H9 (cell line): ENCODE data around the gene CCDC192. TPM values are rescaled to one million over a fixed set of nuclear protein-coding genes. Genes with fewer than 3 reads are reported as not detected.

Source experiments
- DNase-seq: peaks from one replicate; pipeline ENCODE4 v3.0.0-alpha.2; 2017
- H2AFZ ChIP-seq: one replicate; pipeline ENCODE4 v1.6.1; 2013; ENCODE audit warnings: mild to moderate bottlenecking, low read length, control low read depth, moderate library complexity
- H2AK5ac ChIP-seq: 2 replicates; pipeline ENCODE4 v1.6.1; 2013; ENCODE audit warnings: low read length, control low read depth, mixed read lengths; ENCODE audit not compliant: insufficient read length
- H2BK120ac ChIP-seq: one replicate; pipeline ENCODE4 v1.6.1; 2013; ENCODE audit warnings: low read depth, mild to moderate bottlenecking, low read length, control low read depth, inconsistent platforms; ENCODE audit not compliant: poor library complexity, severe bottlenecking
- H2BK12ac ChIP-seq: 2 replicates; pipeline ENCODE4 v1.6.1; 2013; ENCODE audit warnings: low read length, control low read depth, mixed read lengths, low read depth; ENCODE audit not compliant: insufficient read length
- H2BK15ac ChIP-seq: 2 replicates; pipeline ENCODE4 v1.6.1; 2013; ENCODE audit warnings: low read depth, low read length, control low read depth
- H2BK20ac ChIP-seq: one replicate; pipeline ENCODE4 v1.6.1; 2013; ENCODE audit warnings: low read depth, mild to moderate bottlenecking, low read length, control low read depth, inconsistent platforms; ENCODE audit not compliant: poor library complexity, severe bottlenecking
- H2BK5ac ChIP-seq: 2 replicates; pipeline ENCODE4 v1.6.1; 2013; ENCODE audit warnings: low read length, control low read depth, mixed read lengths; ENCODE audit not compliant: insufficient read length
- H3K14ac ChIP-seq: 2 replicates; pipeline ENCODE4 v1.6.1; 2013; ENCODE audit warnings: low read length, control low read depth; ENCODE audit not compliant: insufficient read depth
- H3K18ac ChIP-seq: 2 replicates; pipeline ENCODE4 v1.6.1; 2013; ENCODE audit warnings: low read depth, mild to moderate bottlenecking, mixed read lengths, low read length, control low read depth; ENCODE audit not compliant: insufficient read length
- H3K23ac ChIP-seq: 2 replicates; pipeline ENCODE4 v1.6.1; 2013; ENCODE audit warnings: low read length, control low read depth, mixed read lengths, low read depth; ENCODE audit not compliant: insufficient read length
- H3K23me2 ChIP-seq: 2 replicates; pipeline ENCODE4 v1.6.1; 2013; ENCODE audit warnings: low read depth, mild to moderate bottlenecking, mixed read lengths, low read length, control low read depth; ENCODE audit not compliant: insufficient read length, poor library complexity, severe bottlenecking
- H3K27ac ChIP-seq: 2 replicates; pipeline ENCODE4 v1.5.1; 2013; ENCODE audit warnings: low read length, control low read depth, mixed read lengths, low read depth; ENCODE audit not compliant: insufficient read length
- H3K27me3 ChIP-seq: 2 replicates; pipeline ENCODE4 v1.6.1; 2013; ENCODE audit warnings: low read length, control low read depth, inconsistent platforms; ENCODE audit not compliant: insufficient read depth
- H3K4ac ChIP-seq: 2 replicates; pipeline ENCODE4 v1.6.1; 2013; ENCODE audit warnings: low read depth, mild to moderate bottlenecking, control low read depth, inconsistent platforms, low read length, moderate library complexity
- H3K4me1 ChIP-seq: 2 replicates; pipeline ENCODE4 v1.6.1; 2013; ENCODE audit warnings: low read length, control low read depth, inconsistent platforms; ENCODE audit not compliant: insufficient read depth
- H3K4me2 ChIP-seq: 2 replicates; pipeline ENCODE4 v1.6.1; 2013; ENCODE audit warnings: low read length, control low read depth, mixed read lengths; ENCODE audit not compliant: insufficient read length, insufficient read depth
- H3K56ac ChIP-seq: 2 replicates; pipeline ENCODE4 v1.6.1; 2013; ENCODE audit warnings: low read depth, mild to moderate bottlenecking, mixed read lengths, low read length, control low read depth; ENCODE audit not compliant: insufficient read length
- H3K79me1 ChIP-seq: 2 replicates; pipeline ENCODE4 v1.6.1; 2013; ENCODE audit warnings: low read depth, mild to moderate bottlenecking, moderate library complexity, low read length, control low read depth, inconsistent platforms; ENCODE audit not compliant: insufficient read depth, poor library complexity, severe bottlenecking
- H3K79me2 ChIP-seq: 2 replicates; pipeline ENCODE4 v1.6.1; 2013; ENCODE audit warnings: low read length, control low read depth, inconsistent platforms; ENCODE audit not compliant: insufficient read depth
- H3K9ac ChIP-seq: 2 replicates; pipeline ENCODE4 v1.6.1; 2013; ENCODE audit warnings: low read length, control low read depth, mixed read lengths; ENCODE audit not compliant: insufficient read length; ENCODE audit errors: extremely low read depth
- H3K9me3 ChIP-seq: one replicate; pipeline ENCODE4 v1.6.1; 2013; ENCODE audit warnings: low read depth, low read length, inconsistent platforms; ENCODE audit not compliant: control insufficient read depth
- H3T11ph ChIP-seq: one replicate; pipeline ENCODE4 v1.6.1; 2013; ENCODE audit warnings: mild to moderate bottlenecking, low read length, control low read depth, inconsistent platforms
- H4K20me1 ChIP-seq: one replicate; pipeline ENCODE4 v1.6.1; 2013; ENCODE audit not compliant: control insufficient read depth, insufficient read length, insufficient read depth
- H4K5ac ChIP-seq: 2 replicates; pipeline ENCODE4 v1.6.1; 2013; ENCODE audit warnings: low read depth, mild to moderate bottlenecking, mixed read lengths, low read length, control low read depth; ENCODE audit not compliant: insufficient read length
- H4K8ac ChIP-seq: replicated peaks from 2 replicates; pipeline ENCODE4 v1.6.1; 2013; ENCODE audit warnings: low read length, control low read depth, mixed read lengths, low read depth; ENCODE audit not compliant: insufficient read length
- H4K91ac ChIP-seq: 2 replicates; pipeline ENCODE4 v1.6.1; 2013; ENCODE audit warnings: low read depth, mild to moderate bottlenecking, moderate library complexity, mixed read lengths, low read length, control low read depth; ENCODE audit not compliant: insufficient read length
- H3K27ac Mint-ChIP-seq, 3 experiments: 2 replicates in 2 of 3; 3 replicates in 1 of 3; pipeline ENCODE4 v1.8.0; 2020 to 2021; ENCODE audit warnings: mixed read lengths in 3 of 3, mild to moderate bottlenecking in 1 of 3, moderate library complexity in 1 of 3
- H3K27me3 Mint-ChIP-seq: 2 replicates; pipeline ENCODE4 v1.8.0; 2021; ENCODE audit warnings: low read depth, mild to moderate bottlenecking, moderate library complexity, mixed read lengths
- H3K36me3 Mint-ChIP-seq, 3 experiments: 2 replicates in 2 of 3; 3 replicates in 1 of 3; pipeline ENCODE4 v1.8.0; 2020 to 2021; ENCODE audit warnings: low read depth in 3 of 3, mixed read lengths in 3 of 3; ENCODE audit not compliant: insufficient read depth in 1 of 3
- H3K4me1 Mint-ChIP-seq, 2 experiments: 2 replicates each; pipeline ENCODE4 v1.8.0; 2020; ENCODE audit warnings: mixed read lengths in 2 of 2
- H3K4me3 Mint-ChIP-seq, 2 experiments: 2 replicates in 1 of 2; 3 replicates in 1 of 2; pipeline ENCODE4 v1.8.0; 2020 to 2021; ENCODE audit warnings: mild to moderate bottlenecking in 2 of 2, mixed read lengths in 2 of 2, moderate library complexity in 1 of 2
- H3K9me3 Mint-ChIP-seq, 2 experiments: 2 replicates in 1 of 2; 3 replicates in 1 of 2; pipeline ENCODE4 v1.8.0; 2020; ENCODE audit warnings: mild to moderate bottlenecking in 2 of 2, mixed read lengths in 2 of 2, moderate library complexity in 1 of 2
- WGBS: extraction: QIAGEN DNeasy Blood & Tissue Kit; methylation state at CpG from one replicate; pipeline ENCODE4 v1.1.7; 2013; ENCODE audit warnings: missing lambda C conversion rate, low lambda C conversion rate, mixed read lengths; ENCODE audit not compliant: insufficient read length; ENCODE audit errors: extremely low coverage; 5-methylcytosine and 5-hydroxymethylcytosine counted together
- total RNA-seq: library from RNA; stranded (reverse); gene quantifications from 2 replicates; pipeline ENCODE4 v1.2.1, GENCODE V29; 2021
- TF ChIP-seq, protein P1 (sequence below): fragments of 200-600 bp; sonication (generic); conservative IDR thresholded peaks from 3 replicates; pipeline ENCODE4 v1.8.0; 2021; ENCODE audit warnings: antibody characterized with exemption, mild to moderate bottlenecking

The CCDC192 gene
- total RNA-seq, 1 experiment from 2014 or later, result not detected

DNA sequence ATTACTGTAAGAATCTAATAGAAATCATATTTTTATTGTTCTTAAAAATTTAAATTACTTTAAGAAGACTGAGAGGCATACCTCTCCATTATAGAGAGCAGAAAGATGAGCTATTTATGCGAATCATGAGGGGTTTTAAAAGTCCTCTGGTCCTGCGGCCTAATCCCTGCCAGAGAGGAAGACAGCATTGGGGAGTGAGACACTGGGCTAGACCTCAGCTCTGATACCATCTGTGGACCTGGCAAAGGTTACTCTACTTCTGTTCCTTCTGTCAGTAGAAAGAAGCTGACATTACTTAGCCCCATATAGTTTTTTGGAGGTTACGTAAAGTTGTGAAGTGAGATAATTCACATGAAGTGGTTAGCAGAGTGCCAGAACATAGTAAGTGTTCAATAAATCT lies 103.6 kb downstream of the CCDC192 start:
- H4K20me1 ChIP-seq, result no peaks in the 10 kb centered on the region
- no peak overlapping the region for H3K14ac ChIP-seq
- no peak overlapping the region for H2BK20ac ChIP-seq
- no peak overlapping the region for H3T11ph ChIP-seq
- H3K36me3 Mint-ChIP-seq, result no peaks in the 10 kb centered on the region
- H3K9me3 Mint-ChIP-seq, result no peaks in the 10 kb centered on the region
- no peak overlapping the region for H3K27ac Mint-ChIP-seq
- H4K91ac ChIP-seq, result no peak overlapping the region
- DNase-seq, result no peak
- H3K27ac ChIP-seq, result no peak overlapping the region
- H3K79me1 ChIP-seq, result no peaks in the 10 kb centered on the region
- peaks cover 32 to 34% of the 10 kb centered on the region in 2 experiments for H3K4me1 Mint-ChIP-seq
- H2BK15ac ChIP-seq, result no peak overlapping the region
- H4K5ac ChIP-seq, result no peak overlapping the region
- no peak overlapping the region for H3K4ac ChIP-seq
- H2BK12ac ChIP-seq, result no peak overlapping the region
- no peak overlapping the region for H3K4me2 ChIP-seq
- H3K56ac ChIP-seq, result no peak overlapping the region
- no peaks in the 10 kb centered on the region for H3K27me3 Mint-ChIP-seq
- H2AK5ac ChIP-seq, result no peak overlapping the region
- no peak overlapping the region for H3K18ac ChIP-seq
- H3K9me3 ChIP-seq, result no peaks in the 10 kb centered on the region
- no peak overlapping the region for H3K4me3 Mint-ChIP-seq
- H3K4me1 ChIP-seq, result peaks cover 3% of the 10 kb centered on the region; the same call in 1 of the 2 replicates
- H3K27me3 ChIP-seq, result no peaks in the 10 kb centered on the region
- WGBS, result no CpG with 5 or more reads among the region's 3 CpGs
- no peaks in the 10 kb centered on the region for H3K79me2 ChIP-seq
- no peak overlapping the region for H2BK5ac ChIP-seq
- H2AFZ ChIP-seq, result no peak overlapping the region
- no peak overlapping the region for H3K9ac ChIP-seq
- no peak overlapping the region for H3K23ac ChIP-seq
- H4K8ac ChIP-seq, result no peak overlapping the region
- TF ChIP-seq, protein P1, sequence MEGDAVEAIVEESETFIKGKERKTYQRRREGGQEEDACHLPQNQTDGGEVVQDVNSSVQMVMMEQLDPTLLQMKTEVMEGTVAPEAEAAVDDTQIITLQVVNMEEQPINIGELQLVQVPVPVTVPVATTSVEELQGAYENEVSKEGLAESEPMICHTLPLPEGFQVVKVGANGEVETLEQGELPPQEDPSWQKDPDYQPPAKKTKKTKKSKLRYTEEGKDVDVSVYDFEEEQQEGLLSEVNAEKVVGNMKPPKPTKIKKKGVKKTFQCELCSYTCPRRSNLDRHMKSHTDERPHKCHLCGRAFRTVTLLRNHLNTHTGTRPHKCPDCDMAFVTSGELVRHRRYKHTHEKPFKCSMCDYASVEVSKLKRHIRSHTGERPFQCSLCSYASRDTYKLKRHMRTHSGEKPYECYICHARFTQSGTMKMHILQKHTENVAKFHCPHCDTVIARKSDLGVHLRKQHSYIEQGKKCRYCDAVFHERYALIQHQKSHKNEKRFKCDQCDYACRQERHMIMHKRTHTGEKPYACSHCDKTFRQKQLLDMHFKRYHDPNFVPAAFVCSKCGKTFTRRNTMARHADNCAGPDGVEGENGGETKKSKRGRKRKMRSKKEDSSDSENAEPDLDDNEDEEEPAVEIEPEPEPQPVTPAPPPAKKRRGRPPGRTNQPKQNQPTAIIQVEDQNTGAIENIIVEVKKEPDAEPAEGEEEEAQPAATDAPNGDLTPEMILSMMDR, result no peak
- no peaks in the 10 kb centered on the region for H3K23me2 ChIP-seq
- no peak overlapping the region for H2BK120ac ChIP-seq
